GM12878 (cell line): Measurements from ENCODE around the gene ZNF473. TPM values are rescaled to one million over a fixed set of nuclear protein-coding genes. Genes with fewer than 3 reads are reported as not detected.
A peak's percentile ranks its signal among the peaks of the same experiment; 100 is the strongest.

Source experiments
- ATAC-seq: fragments of 200-7000 bp; cut with Tn5 transposase; 3 replicates; pipeline ENCODE4 v1.9.1; 2020; ENCODE audit warnings: mild to moderate bottlenecking, moderate library complexity
- BruUV-seq: library from RNA; stranded (reverse); fragments of 400-500 nt; replicated peaks from 2 replicates; lab custom pipeline; 2021; lab: Mats Ljungman, UMichigan
- CTCF ChIA-PET: fragments of 300-600 bp; sonication (Branson Sonifier 250); formaldehyde crosslinking; extraction: SDS; loops from one replicate; lab custom pipeline; 2021; ENCODE audit warnings: inconsistent platforms; lab: Yijun Ruan, JAX
- POLR2A ChIA-PET: fragments of 350-600 bp; formaldehyde crosslinking; extraction: SDS; loops from one replicate; lab custom pipeline; 2021; ENCODE audit warnings: inconsistent platforms; lab: Charles Lee
- RAD21 ChIA-PET: fragments of 300-600 bp; sonication (Branson Sonifier 250); formaldehyde crosslinking; loops from one replicate; lab custom pipeline; 2023; ENCODE audit warnings: antibody characterized with exemption; ENCODE audit not compliant: unreplicated experiment; lab: Charles Lee
- SMC1A ChIA-PET: fragments of 300-600 bp; sonication (Branson Sonifier 250); formaldehyde crosslinking; loops from one replicate; lab custom pipeline; 2023; ENCODE audit not compliant: unreplicated experiment, uncharacterized antibody; lab: Charles Lee
- DNase-seq: peaks from one replicate; pipeline ENCODE4 v3.0.0-alpha.2; 2011; ENCODE audit warnings: low read depth, low spot score
- FAIRE-seq: peaks from 3 replicates; lab custom pipeline; 2011; peaks lifted over from hg19 to GRCh38; lab: Jason Lieb, UNC
- H2AFZ ChIP-seq: 2 replicates; pipeline ENCODE4 v1.6.0; 2011; ENCODE audit warnings: low read depth, low read length, control low read depth; ENCODE audit not compliant: control insufficient read depth
- H3K27ac ChIP-seq: 2 replicates; pipeline ENCODE4 v1.5.1; 2011; ENCODE audit warnings: control low read depth; ENCODE audit not compliant: control insufficient read depth, insufficient read depth
- H3K27me3 ChIP-seq, 2 experiments: replicated peaks in 1 of 2; 2 replicates each; pipeline versions ENCODE4 v1.6.0 to v1.6.1; 2011; ENCODE audit warnings: low read length in 1 of 2; ENCODE audit not compliant: control insufficient read depth in 2 of 2, insufficient read depth in 2 of 2
- H3K36me3 ChIP-seq, 2 experiments: 2 replicates each; pipeline ENCODE4 v1.5.1; 2011; ENCODE audit warnings: low read length in 1 of 2; ENCODE audit not compliant: control insufficient read depth in 2 of 2, insufficient read depth in 2 of 2
- H3K4me1 ChIP-seq: 2 replicates; pipeline ENCODE4 v1.6.1; 2011; ENCODE audit warnings: mild to moderate bottlenecking, low read length, moderate library complexity, mixed read lengths; ENCODE audit not compliant: control insufficient read depth, insufficient read depth
- H3K4me2 ChIP-seq: 2 replicates; pipeline ENCODE4 v1.6.0; 2011; ENCODE audit warnings: control low read depth; ENCODE audit not compliant: control insufficient read depth, insufficient read depth
- H3K4me3 ChIP-seq: fragments of 200-600 bp; sonication (generic); 2 replicates; pipeline ENCODE4 v1.5.1; 2016
- H3K79me2 ChIP-seq: 2 replicates; pipeline ENCODE4 v1.6.0; 2011; ENCODE audit warnings: low read length; ENCODE audit not compliant: control insufficient read depth, insufficient read depth
- H3K9ac ChIP-seq: 2 replicates; pipeline ENCODE4 v1.8.0; 2011; ENCODE audit warnings: low read length, control low read depth, mixed read lengths; ENCODE audit not compliant: control insufficient read depth, insufficient read depth
- H3K9me3 ChIP-seq: replicated peaks from 3 replicates; pipeline ENCODE4 v1.5.1; 2011; ENCODE audit warnings: mild to moderate bottlenecking, low read length; ENCODE audit not compliant: control insufficient read depth, insufficient read depth
- H4K20me1 ChIP-seq: 2 replicates; pipeline ENCODE4 v1.6.0; 2011; ENCODE audit not compliant: control insufficient read depth, insufficient read depth
- BMI1 ChIP-seq: fragments of 450-650 bp; IDR thresholded peaks from 2 replicates; pipeline ENCODE4 v1.6.1; 2016; ENCODE audit warnings: mild to moderate bottlenecking, moderate library complexity, borderline replicate concordance
- CREB1 ChIP-seq: IDR thresholded peaks from 2 replicates; pipeline ENCODE4 v1.6.1; 2012; ENCODE audit warnings: low read depth, mild to moderate bottlenecking, inconsistent platforms
- CREM ChIP-seq: IDR thresholded peaks from 2 replicates; pipeline ENCODE4 v1.6.1; 2014; ENCODE audit warnings: antibody characterized with exemption, low read depth
- EGR1 ChIP-seq, 2 experiments: IDR thresholded peaks; 1 replicate in 1 of 2; 2 replicates in 1 of 2; pipeline ENCODE4 v1.6.1; 2011 to 2012; ENCODE audit warnings: low read depth in 2 of 2, low read length in 2 of 2, borderline replicate concordance in 1 of 2, mild to moderate bottlenecking in 1 of 2, moderate library complexity in 1 of 2
- ESRRA ChIP-seq: IDR thresholded peaks from 2 replicates; pipeline ENCODE4 v1.6.1; 2012; ENCODE audit warnings: mild to moderate bottlenecking, low read length, improper control_type of control experiment
- HCFC1 ChIP-seq: fragments of 150-350 bp; IDR thresholded peaks from 2 replicates; pipeline ENCODE4 v1.6.1; 2014; ENCODE audit warnings: low read length
- JUNB ChIP-seq: IDR thresholded peaks from 2 replicates; pipeline ENCODE4 v1.6.1; 2016; ENCODE audit warnings: antibody characterized with exemption, mild to moderate bottlenecking
- PKNOX1 ChIP-seq: fragments of 450-650 bp; IDR thresholded peaks from 2 replicates; pipeline ENCODE4 v1.6.1; 2016; ENCODE audit warnings: mild to moderate bottlenecking
- RFX5 ChIP-seq: IDR thresholded peaks from 2 replicates; pipeline ENCODE4 v1.6.1; 2011; ENCODE audit warnings: low read depth, low read length, improper control_type of control experiment
- ZBTB40 ChIP-seq: fragments of 450-650 bp; IDR thresholded peaks from 2 replicates; pipeline ENCODE4 v1.6.1; 2016; ENCODE audit warnings: mild to moderate bottlenecking, moderate library complexity, borderline replicate concordance
- ZNF622 ChIP-seq: fragments of 450-650 bp; IDR thresholded peaks from 2 replicates; pipeline ENCODE4 v1.6.1; 2017; ENCODE audit warnings: mild to moderate bottlenecking, inconsistent platforms
- WGBS: methylation state at CpG from one replicate; pipeline ENCODE4 v1.1.6; 2016; ENCODE audit warnings: low lambda C conversion rate; ENCODE audit not compliant: insufficient replicate concordance, insufficient coverage; ENCODE audit errors: missing lambda C conversion rate; 5-methylcytosine and 5-hydroxymethylcytosine counted together
- in situ Hi-C: fragments of 300-500 bp; cut with MboI; formaldehyde crosslinking; loops from 9 replicates; pipeline ENCODE4 v1.14.3; 2018; ENCODE audit warnings: mixed read lengths
- intact Hi-C: fragments of 100-400 bp; cut with micrococcal nuclease; formaldehyde crosslinking; loops from one replicate; pipeline ENCODE4 v1.14.2; 2022; ENCODE audit not compliant: unreplicated experiment
- polyA plus RNA-seq, 11 experiments: library from polyadenylated mRNA; depleted of rRNA in 4 of 11; unstranded in 6 of 11; stranded (reverse) in 5 of 11; fragments of >200 nt; fragmentation: Nextera tagmentation in 4 of 11; fragmentation: Illumina TruSeq in 1 of 11; extraction: Ambion mirVana in 4 of 11; extraction: Trizol in 1 of 11; gene quantifications; 1 replicate in 1 of 11; 2 replicates in 10 of 11; pipeline versions ENCODE4 v1.2.1 to v1.2.3, GENCODE V29; 2011 to 2016; ENCODE audit warnings: inconsistent platforms in 2 of 11, missing spikeins in 2 of 11, low read depth in 1 of 11
- total RNA-seq, 4 experiments: library from RNA; depleted of rRNA in 3 of 4; stranded (reverse); fragments of >200 nt in 3 of 4; fragmentation: Illumina TruSeq in 1 of 4; extraction: Trizol in 1 of 4; gene quantifications; 2 replicates each; pipeline versions ENCODE4 v1.2.1 to v1.2.3, GENCODE V29; 2013 to 2021
- TF ChIP-seq, protein P1 (sequence below): fragments of 450-650 bp; IDR thresholded peaks from 2 replicates; pipeline ENCODE4 v1.6.1; 2017; ENCODE audit warnings: antibody characterized with exemption, mild to moderate bottlenecking, moderate library complexity

The ZNF473 gene
- total and polyA plus RNA-seq, 10 of the 15 experiments (the other 5 are each of a cell fraction or from before 2014, with no cell fraction given): 2.3 to 14.9 (median 6.3) TPM

GRCh38 chr19:50047671-50048070 is 21.9 kb downstream of the ZNF473 start (continued):
- TF ChIP-seq JUNB: no peak

DNA sequence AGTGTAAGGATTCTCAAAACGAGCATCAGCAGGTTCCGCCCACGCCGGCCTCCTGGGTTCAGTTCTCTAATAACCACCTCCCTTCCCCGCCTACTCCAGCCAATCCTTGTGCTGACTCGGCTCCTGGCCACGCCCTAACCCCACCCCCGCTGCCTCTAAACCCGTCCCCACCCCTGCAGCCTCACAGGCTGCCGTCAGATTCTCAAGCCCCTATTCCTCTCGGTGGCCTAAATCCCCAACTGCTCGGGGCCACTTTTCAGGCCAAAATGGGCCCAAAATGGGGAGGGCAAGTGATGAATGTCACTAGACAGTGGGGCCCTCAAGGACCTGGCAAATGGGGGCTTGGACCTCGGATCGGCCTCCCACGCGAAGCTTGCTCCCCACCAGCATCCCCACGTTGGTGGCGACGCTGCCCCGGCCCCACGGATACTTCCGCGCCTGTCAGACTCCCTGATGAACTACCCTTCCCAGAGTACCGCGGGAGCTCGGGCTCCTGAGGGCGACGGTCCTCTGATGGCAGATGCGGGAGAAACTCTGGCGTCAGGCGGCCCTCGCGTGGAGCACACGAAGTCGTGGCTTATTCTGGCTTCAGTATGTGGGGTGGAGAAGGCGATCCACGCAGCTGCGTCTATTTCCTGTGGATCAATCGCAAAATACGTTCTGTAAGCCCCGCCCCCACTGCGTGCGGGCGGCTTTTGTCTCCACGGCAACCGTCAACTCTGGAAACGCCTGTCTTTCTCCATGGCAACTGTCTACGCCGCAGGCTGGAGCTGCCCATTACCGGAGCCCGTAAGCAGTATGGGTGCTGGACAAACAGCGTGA is 24.8 kb downstream of the ZNF473 start:
- Histone ChIP-seq H3K4me2 (peak overlapping the region; percentile 86), H3K9ac (no peak overlapping the region), H3K27ac (no peak overlapping the region), H4K20me1 (no peaks in the 10 kb centered on the region), H3K27me3 (no peaks in the 10 kb centered on the region), H2AFZ (peak overlapping the region; percentile 68), H3K9me3 (peaks cover 14% of the 10 kb centered on the region), H3K36me3 (peaks cover 8 to 9% of the 10 kb centered on the region in 2 experiments; a peak in 3 of 4 replicates), H3K4me3 (peak overlapping the region; percentile 65), H3K4me1 (peaks cover 7% of the 10 kb centered on the region; the same call in 1 of the 2 replicates), H3K79me2 (no peaks in the 10 kb centered on the region)
- WGBS: 9% methylated on average over 49 of the region's 52 CpGs
- CTCF ChIA-PET: no interaction called here
- RAD21 ChIA-PET: no interaction called here
- no peak for FAIRE-seq
- in situ Hi-C loops (no loop called here), intact Hi-C loops (no loop called here)
- SMC1A ChIA-PET: interaction anchor here (1.1 to 1.5 kb wide), 2 partner anchors 14 kb away, joined by 3 to 5 read pairs; no protein-coding TSS in a partner anchor
- TF ChIP-seq, protein P1, sequence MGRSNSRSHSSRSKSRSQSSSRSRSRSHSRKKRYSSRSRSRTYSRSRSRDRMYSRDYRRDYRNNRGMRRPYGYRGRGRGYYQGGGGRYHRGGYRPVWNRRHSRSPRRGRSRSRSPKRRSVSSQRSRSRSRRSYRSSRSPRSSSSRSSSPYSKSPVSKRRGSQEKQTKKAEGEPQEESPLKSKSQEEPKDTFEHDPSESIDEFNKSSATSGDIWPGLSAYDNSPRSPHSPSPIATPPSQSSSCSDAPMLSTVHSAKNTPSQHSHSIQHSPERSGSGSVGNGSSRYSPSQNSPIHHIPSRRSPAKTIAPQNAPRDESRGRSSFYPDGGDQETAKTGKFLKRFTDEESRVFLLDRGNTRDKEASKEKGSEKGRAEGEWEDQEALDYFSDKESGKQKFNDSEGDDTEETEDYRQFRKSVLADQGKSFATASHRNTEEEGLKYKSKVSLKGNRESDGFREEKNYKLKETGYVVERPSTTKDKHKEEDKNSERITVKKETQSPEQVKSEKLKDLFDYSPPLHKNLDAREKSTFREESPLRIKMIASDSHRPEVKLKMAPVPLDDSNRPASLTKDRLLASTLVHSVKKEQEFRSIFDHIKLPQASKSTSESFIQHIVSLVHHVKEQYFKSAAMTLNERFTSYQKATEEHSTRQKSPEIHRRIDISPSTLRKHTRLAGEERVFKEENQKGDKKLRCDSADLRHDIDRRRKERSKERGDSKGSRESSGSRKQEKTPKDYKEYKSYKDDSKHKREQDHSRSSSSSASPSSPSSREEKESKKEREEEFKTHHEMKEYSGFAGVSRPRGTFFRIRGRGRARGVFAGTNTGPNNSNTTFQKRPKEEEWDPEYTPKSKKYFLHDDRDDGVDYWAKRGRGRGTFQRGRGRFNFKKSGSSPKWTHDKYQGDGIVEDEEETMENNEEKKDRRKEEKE: no peak
- 0 out of 2 replicates have a peak, but pooled peaks have one; percentile 51 for TF ChIP-seq CREB1
- peak; percentile 38; the same call in 1 of the 2 replicates for TF ChIP-seq CREM
- TF ChIP-seq BMI1: peak; percentile 55; the same call in 1 of the 2 replicates
- 0 out of 2 replicates have a peak, but pooled peaks have one; percentile 24 for TF ChIP-seq ZBTB40
- TF ChIP-seq RFX5: peak; percentile 91
- TF ChIP-seq HCFC1: 0 out of 2 replicates have a peak, but pooled peaks have one; percentile 21
- no peak for TF ChIP-seq ZNF622
- TF ChIP-seq EGR1 (IDR thresholded peaks at IDR 0.05; ENCODE audit: borderline replicate concordance in 1 of 2, low read depth in 2 of 2, low read length in 2 of 2): peak in 1 of 2 experiments; percentile 53; a peak in 1 of 3 replicates
- TF ChIP-seq ESRRA: no peak
- peak; percentile 50; the same call in 1 of the 2 replicates for TF ChIP-seq PKNOX1
- BruUV-seq: no TSS peak
- peak; percentile 23 for DNase-seq
- POLR2A ChIA-PET: no interaction called here
- peak; percentile 94 for ATAC-seq
